Embryonic facial prominence (tissue), 1 donor: ENCODE data around the gene NAB1.

Source experiments
- DNase-seq: peaks from one replicate; pipeline ENCODE4 v3.0.0-alpha.2; 2016; ENCODE audit errors: extremely low spot score

The NAB1 gene

GRCh38 chr2:190637281-190637734 lies 11.6 kb upstream of the NAB1 start:
- no peak for DNase-seq

- DNase-seq, result no peak
Observed at GRCh38 chr2:190637903-190638618, 10.8 kb upstream of the NAB1 start.

GRCh38 chr2:190640117-190640516 lies 8.8 kb upstream of the NAB1 start:
- no peak for DNase-seq

DNA sequence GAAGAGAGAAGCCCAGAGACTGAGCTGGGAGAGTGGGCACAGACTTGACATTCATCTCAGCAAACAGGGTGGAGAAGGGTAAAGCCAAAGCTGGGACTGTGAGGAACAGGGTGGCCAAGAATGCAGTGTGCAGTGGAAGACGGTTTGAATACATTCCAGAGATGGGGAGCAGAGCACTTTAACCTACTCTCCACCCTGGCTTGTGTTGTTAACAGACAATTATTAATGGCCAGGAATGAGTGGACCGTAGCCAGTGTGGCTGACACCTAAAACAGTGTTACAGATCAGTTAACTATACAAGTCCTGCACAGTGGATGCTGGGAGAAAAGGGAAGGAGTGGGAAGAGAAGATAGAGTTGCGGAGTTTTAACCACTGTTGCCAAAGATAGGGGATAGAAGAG lies 7.4 kb upstream of the NAB1 start:
- no peak for DNase-seq

GRCh38 chr2:190646780-190647522 lies 1.9 kb upstream of the NAB1 start:
- no peak for DNase-seq

GRCh38 chr2:190648289-190649034 lies 421 bp upstream of the NAB1 start:
- peak; percentile 66 for DNase-seq

DNA sequence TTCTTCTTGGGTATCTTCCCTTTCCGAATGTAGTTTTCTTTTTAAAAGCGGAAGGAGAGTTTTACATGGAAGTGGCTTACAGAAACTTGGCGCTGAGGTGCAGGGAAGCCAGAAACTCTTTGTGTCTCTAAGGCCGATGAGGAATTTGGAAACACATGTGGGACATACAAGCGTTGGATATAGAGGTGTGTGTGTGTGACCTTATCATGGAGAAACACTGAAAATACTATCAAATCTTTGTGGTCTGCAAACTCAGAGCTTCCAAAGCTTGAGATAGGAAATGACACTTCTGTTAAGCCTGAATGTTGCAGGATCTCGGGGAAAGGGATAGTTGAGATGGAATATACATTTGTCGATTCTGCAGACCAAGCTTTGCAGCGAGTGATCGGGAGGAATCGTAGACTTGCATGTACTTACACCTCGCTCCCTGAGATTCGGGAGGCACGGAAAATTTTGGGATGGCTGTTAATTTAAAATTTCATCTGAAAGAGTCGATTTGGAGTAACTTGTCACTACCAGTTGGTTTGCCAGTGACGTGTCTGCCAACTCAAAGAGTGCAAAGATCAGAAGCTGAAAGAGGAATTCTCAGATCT lies 1.0 kb downstream of the NAB1 start:
- DNase-seq, result peak; percentile 43

DNA sequence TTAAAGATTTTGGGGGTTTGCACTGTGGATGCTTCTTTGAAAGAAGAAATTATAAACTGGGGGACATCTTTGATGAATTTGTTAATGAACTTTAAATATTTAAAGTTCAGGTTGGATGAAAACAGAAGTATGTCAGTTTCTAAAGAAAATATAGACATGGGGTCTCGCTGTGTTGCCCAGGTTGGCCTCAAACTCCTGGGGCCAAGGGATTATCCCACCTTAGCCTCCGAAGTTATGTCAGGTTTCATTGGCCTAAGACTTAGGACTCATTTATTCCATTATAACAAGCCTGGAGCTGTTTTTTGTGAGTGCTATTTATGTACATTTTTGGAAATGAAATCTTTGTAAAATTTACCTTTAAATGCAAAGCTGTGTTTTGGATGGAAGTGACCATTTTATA lies 2.5 kb downstream of the NAB1 start:
- no peak for DNase-seq

DNA sequence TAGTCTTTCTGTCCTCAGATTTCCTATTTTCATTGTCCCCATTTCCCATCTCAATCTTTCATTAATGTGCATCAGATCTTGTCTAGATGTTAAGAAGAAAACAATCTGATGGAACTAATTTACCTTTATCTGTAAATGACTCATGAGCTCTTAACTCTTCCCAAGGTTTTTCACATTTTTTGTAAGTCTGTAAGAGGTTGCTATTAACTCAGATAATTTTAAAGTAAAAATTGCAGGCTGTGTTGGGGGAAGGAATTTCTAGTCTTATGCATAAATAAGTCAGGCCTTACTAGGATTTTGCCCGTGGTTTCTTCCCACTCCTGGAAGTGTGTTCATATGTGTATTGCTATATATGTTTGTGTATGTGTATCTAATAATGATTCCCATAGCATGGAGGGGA lies 4.3 kb downstream of the NAB1 start:
- DNase-seq, result no peak

DNA sequence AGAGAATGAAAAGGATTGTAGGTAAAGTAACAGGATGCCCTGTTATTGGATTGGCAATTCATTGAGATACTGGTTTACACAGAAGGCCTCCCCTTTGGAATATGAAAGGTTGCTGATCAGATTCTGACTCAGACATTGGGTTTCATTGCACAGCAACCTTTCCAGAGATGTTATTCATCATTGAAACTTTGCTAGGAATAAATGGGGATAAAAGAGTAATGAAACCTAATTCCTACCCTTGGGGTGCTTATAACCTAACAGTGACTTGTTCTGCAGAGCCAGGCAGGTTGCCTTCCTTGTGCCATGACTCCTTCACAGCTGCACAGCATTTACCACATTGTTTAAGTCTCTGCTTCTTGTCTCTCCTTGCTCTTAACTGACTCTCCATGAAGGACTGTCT lies 5.0 kb downstream of the NAB1 start:
- DNase-seq, result no peak

GRCh38 chr2:190655113-190655512 lies 6.2 kb downstream of the NAB1 start:
- no peak for DNase-seq

- no peak for DNase-seq
Observed at GRCh38 chr2:190655570-190655969, 6.7 kb downstream of the NAB1 start.

DNA sequence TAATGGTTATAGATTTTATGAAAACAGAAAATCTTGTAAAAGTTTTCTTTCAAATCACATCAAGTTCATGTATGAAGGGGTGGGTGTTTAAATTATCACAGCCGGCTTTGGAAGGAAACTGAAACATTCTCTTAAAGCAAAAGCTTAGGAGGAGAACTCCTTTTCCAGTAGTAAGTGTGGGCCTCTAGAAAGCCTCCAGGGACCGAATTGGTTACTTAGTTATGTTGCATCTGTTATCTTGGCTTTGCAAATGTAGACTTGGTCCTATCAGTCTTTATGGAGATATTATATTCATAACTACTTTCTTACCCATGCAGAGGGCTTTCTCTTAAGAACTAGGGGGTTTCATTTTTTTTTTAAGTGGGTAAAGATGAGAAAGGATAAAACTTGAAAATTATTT lies 7.4 kb downstream of the NAB1 start:
- DNase-seq, result no peak

DNA sequence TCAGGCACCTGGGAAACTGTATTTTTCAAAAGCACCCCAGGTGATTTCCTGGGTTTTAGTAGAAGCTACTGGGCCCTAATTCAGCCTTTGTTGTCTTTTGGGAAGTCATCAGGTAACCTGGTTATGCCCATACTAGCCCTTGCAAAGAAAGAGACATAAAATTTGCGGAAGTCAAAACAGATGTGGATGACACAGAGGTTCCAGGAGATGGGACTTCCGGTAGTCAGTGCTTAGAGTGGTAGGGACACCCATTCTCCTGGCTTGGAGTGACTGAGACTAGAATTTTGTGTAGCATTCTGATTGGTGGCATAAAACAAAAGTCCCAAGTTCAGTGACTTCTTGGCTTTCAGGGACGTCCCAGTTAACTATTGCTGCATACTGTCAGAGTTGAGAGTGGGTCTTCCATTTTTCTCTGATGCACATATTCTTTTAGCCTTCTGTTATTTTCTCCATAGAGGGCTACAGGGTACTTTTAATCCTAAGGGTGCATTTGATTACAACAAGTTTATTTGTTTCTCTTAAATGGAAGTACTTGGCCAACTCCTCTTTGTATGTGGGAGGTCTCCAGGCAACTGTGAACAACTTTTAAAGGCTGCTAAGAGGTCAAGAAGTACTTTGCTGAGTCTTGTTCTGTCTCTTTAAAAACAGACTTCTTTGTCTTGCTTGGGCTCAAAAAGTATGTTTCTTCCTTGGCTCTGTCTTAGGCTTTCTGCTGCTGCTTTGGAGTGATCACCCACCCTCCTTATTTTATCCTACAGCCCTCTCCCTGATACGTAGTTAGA lies 8.8 kb downstream of the NAB1 start:
- no peak for DNase-seq

GRCh38 chr2:190659553-190659952 lies 10.7 kb downstream of the NAB1 start:
- DNase-seq, result no peak

DNA sequence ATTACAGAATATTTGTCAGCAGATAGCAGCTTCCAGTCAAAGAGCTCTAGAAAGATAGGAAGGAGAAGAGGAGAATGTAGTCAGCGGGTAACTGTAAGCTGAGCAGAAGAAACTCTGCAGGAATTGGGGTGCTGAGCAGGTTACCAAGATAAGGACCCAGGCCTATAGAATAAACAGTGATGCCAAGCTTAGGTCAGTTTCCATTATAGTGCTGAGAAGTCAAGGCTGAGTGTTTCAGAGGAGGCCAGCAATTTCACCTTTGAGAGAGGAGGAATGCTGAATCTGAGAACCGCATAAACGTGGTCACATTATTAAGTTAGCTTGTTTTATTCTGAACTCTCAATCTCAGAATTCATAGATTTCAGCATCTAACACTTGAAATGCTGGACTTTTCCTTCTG lies 13.9 kb downstream of the NAB1 start:
- no peak for DNase-seq

- no peak for DNase-seq
Observed at GRCh38 chr2:190663348-190663747, 14.5 kb downstream of the NAB1 start.

DNA sequence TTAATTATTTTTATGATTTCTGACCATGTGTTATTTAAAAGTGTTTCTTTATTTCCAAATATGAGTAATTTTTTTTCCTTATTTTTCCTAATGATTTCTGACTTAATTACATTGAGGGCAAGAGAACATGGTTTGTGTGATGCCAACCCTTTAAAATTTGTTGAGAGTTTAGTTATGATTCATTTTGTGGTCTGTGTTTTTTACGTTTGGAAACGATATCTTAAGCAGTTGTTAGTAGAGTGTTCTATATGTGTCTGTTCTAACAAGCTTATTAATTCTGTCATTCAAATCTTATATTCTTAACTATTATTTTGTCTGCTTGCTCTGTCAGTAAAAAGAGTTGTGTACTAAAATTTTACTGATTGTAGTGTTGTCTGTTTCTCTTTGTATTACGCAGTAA lies 15.0 kb downstream of the NAB1 start:
- DNase-seq, result no peak

GRCh38 chr2:190664240-190664639 lies 15.4 kb downstream of the NAB1 start:
- DNase-seq, result no peak

- DNase-seq, result no peak
Observed at GRCh38 chr2:190666895-190667294, 18.0 kb downstream of the NAB1 start.

DNA sequence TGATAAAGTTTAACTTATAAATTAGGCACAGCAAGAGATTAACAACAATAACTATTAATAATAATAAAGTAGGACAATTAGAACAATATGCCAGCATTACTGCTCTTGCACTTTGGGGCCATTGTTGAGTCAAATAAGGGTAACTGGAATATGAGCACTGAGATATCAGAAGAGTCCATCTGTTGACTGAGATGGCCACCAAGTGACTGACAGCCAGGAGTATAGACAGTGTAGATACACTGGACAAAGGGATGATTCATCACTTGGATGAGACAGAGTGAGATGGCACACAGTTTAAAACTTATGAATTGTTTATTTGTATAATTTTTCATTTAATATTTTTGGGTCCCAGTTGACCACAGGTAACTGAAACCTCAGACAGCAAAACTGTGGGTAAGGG lies 20.0 kb downstream of the NAB1 start:
- no peak for DNase-seq
